ENCODE data around the gene HBS1L.

DNA sequence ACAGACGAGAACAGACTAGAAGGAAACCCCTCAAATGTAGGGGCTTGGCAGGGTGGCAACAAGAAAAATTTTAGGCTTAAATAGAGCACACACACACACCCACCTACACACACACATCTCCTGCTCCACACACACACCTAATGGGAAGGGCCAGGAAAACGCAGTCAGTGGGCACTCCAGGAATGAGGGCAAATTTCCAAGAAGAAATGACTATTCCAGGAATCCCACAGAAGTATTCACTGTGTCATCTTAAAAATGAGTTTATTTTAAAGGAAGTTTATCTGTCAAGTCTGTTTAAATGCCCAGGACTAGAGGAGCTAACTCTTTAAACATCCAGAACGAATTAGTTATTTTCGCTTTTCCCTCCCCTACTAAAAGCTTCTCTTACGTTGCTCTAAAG is 117.7 kb downstream of the HBS1L start:
- TF ChIP-seq, protein P1, sequence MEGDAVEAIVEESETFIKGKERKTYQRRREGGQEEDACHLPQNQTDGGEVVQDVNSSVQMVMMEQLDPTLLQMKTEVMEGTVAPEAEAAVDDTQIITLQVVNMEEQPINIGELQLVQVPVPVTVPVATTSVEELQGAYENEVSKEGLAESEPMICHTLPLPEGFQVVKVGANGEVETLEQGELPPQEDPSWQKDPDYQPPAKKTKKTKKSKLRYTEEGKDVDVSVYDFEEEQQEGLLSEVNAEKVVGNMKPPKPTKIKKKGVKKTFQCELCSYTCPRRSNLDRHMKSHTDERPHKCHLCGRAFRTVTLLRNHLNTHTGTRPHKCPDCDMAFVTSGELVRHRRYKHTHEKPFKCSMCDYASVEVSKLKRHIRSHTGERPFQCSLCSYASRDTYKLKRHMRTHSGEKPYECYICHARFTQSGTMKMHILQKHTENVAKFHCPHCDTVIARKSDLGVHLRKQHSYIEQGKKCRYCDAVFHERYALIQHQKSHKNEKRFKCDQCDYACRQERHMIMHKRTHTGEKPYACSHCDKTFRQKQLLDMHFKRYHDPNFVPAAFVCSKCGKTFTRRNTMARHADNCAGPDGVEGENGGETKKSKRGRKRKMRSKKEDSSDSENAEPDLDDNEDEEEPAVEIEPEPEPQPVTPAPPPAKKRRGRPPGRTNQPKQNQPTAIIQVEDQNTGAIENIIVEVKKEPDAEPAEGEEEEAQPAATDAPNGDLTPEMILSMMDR (IDR thresholded peaks at IDR 0.05) = no peak
- TF ChIP-seq POLR2A (IDR thresholded peaks at IDR 0.05) = no peak
